Activated CD4-positive, alpha-beta memory T cell treated with anti-CD3 and anti-CD28 coated beads, Interleukin-2, amount 10 ng/mL, durations not matched to agents 7 days and 5 days (primary cell): Measurements from ENCODE around the gene H2BK1. TPM values are rescaled to one million over a fixed set of nuclear protein-coding genes. Genes with fewer than 3 reads are reported as not detected.

Source experiments
- CTCF ChIA-PET: fragments of 350-600 bp; sonication (Branson Sonifier 250); formaldehyde crosslinking; loops from one replicate; lab custom pipeline; 2021; ENCODE audit warnings: antibody characterized with exemption, inconsistent platforms; lab: Charles Lee
- POLR2A ChIA-PET: fragments of 350-600 bp; sonication (Branson Sonifier 250); formaldehyde crosslinking; loops from one replicate; lab custom pipeline; 2021; ENCODE audit warnings: antibody characterized with exemption; lab: Charles Lee
- DNase-seq: peaks from one replicate; pipeline ENCODE4 v3.0.0-alpha.2; 2020
- H3K27ac Mint-ChIP-seq: one replicate; pipeline ENCODE4 v1.8.0; 2021; ENCODE audit warnings: mild to moderate bottlenecking, mixed read lengths
- H3K27me3 Mint-ChIP-seq: one replicate; pipeline ENCODE4 v1.8.0; 2021; ENCODE audit warnings: mixed read lengths
- H3K36me3 Mint-ChIP-seq: one replicate; pipeline ENCODE4 v1.8.0; 2021; ENCODE audit warnings: low read depth, mixed read lengths
- H3K4me1 Mint-ChIP-seq: one replicate; pipeline ENCODE4 v1.8.0; 2021; ENCODE audit warnings: mixed read lengths
- H3K4me3 Mint-ChIP-seq: one replicate; pipeline ENCODE4 v1.8.0; 2021; ENCODE audit warnings: mild to moderate bottlenecking, mixed read lengths
- H3K9me3 Mint-ChIP-seq: one replicate; pipeline ENCODE4 v1.8.0; 2021; ENCODE audit warnings: mixed read lengths
- total RNA-seq, 2 experiments: library from RNA; stranded (reverse); gene quantifications; one replicate each; pipeline ENCODE4 v1.2.3, GENCODE V29; 2021

Gene H2BK1
- total RNA-seq, 2 experiments from 2014 or later, result not detected

DNA sequence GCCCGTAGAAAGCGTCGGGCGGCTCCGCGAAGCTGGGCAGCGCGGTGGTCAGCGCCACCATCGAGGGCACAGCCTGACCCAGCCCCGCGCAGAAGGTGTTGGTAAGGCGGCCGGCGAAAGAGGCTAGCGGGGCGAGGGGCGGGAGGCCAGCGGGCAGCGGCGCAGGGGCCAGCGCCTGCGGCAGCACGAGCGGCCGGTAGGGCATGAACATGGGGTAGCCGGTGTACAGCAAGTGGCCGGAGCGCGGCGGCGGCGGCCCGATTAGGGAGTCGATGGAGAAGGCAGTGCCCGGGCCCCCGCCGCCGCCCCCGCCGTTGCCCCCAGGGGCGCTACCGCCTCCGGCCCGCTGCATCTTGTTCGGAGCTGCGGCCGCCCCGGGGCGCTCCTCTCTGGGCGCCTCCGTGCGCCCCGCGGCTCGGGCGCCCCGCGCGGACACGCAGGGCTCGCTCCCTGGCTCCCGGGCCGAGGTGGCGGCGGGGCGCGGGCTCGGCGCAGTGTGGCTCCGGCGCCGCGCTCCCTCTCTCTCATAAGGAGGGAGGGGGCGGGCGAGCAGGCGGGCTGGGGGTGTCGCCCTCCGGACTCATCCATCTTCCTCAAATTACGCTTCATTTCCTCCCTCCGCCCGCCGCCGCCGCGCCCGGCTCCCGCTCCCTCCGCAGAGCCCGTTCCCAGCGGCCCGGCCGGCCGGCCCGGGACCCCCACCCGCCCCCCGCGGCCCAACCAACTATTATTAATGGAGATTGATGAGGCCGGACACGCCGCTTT is 42.9 kb downstream of the H2BK1 start, which contains the start of gene GBX1:
GBX1 (minus strand) TSS at position 498 of the 765 bp plus-strand sequence; CDS start at position 352, 146 bp downstream.
- Mint-ChIP-seq H3K27ac (no peak within 1 kb of the TSS), H3K4me3 (peak within 1 kb of the TSS; percentile 53), H3K9me3 (no peaks in the 10 kb centered on the region), H3K36me3 (no peaks in the 10 kb centered on the region), H3K4me1 (peaks cover 7% of the 10 kb centered on the region), H3K27me3 (peaks cover 36% of the 10 kb centered on the region)
- no peak for DNase-seq
- ChIA-PET CTCF (interaction anchor here (0.6 to 2.5 kb wide), 11 partner anchors 10 to 77 kb away, joined by 3 to 11 read pairs (median 3); partner anchors contain the start of gene ABCF2), POLR2A (no interaction called here)

DNA sequence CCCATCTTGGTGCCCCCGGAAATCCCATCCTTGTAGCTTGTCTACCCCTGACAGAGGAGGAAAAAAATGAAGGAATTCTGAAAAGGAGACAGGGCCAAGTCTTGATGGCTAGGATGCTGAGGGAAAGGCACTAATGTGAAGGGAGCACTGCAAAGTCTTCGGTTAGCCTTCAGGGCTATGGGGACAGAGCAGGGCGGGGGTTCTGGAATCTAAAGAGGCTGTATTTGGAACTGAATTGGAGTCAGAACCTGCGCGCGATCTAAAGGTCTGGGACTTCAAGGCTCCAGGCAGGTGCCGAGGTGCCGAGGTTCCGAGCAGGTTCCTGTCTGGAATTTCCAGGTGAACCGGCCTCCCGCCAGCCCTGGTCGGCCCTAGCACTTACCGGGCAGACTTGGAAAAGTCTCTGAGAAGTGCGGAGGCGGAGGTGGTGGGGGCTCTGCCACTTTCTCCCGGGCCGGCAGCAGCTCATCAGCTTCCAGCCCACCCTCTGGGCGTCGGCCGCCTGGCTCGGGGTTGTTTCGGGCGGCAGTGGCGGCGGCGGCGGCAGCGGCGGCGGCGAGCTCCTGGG is 43.6 kb downstream of the H2BK1 start:
- Mint-ChIP-seq H3K9me3 (no peaks in the 10 kb centered on the region), H3K36me3 (no peaks in the 10 kb centered on the region), H3K4me1 (peaks cover 7% of the 10 kb centered on the region), H3K4me3 (no peak overlapping the region), H3K27ac (no peak overlapping the region), H3K27me3 (peaks cover 31% of the 10 kb centered on the region)
- DNase-seq, result no peak
- POLR2A ChIA-PET, result no interaction called here
- CTCF ChIA-PET, result interaction anchor here (1.4 to 2.9 kb wide), 3 partner anchors 43 to 138 kb away, joined by 4 to 12 read pairs (median 11); no protein-coding TSS in a partner anchor

DNA sequence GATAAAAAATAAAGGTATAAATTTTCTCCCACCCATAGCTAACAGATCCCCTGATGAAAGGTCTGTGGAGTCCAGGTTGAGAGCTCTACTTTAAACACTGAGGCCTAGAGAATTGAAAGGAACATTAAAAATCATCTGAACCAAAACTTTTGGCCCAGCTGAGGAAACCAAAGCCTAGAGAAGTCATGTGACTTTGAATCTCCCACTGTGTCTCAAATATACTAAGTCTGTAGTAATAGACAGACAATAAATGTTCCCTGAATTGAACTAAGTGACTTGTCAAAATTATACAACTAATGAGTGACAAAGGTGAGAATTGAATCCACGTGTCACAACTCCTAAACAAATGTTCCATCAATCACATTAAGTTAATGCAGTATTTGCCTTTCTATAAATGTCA is 48.5 kb downstream of the H2BK1 start:
- H3K36me3 Mint-ChIP-seq, result no peaks in the 10 kb centered on the region
- no peak overlapping the region for H3K4me3 Mint-ChIP-seq
- no peak overlapping the region for H3K27ac Mint-ChIP-seq
- DNase-seq, result no peak
- POLR2A ChIA-PET, result no interaction called here
- H3K4me1 Mint-ChIP-seq, result peaks cover 1% of the 10 kb centered on the region
- no peaks in the 10 kb centered on the region for H3K9me3 Mint-ChIP-seq
- H3K27me3 Mint-ChIP-seq, result peaks cover 13% of the 10 kb centered on the region
- CTCF ChIA-PET, result interaction anchor here (1.5 kb wide), 1 partner anchor 10 kb away, joined by 3 read pairs; no protein-coding TSS in a partner anchor

Other genes starting within 250 kb of the H2BK1 start
- gene KCNH2, start 232.2 kb downstream of the H2BK1 start, total RNA-seq, result under 1 TPM; 0.15 to 0.38 TPM
- gene NOS3, start 219.5 kb downstream of the H2BK1 start, total RNA-seq, result 10 to 100 TPM; 27.7 to 30.2 TPM
- gene ATG9B, start 186.0 kb downstream of the H2BK1 start, total RNA-seq, result 1 to 10 TPM; 7.9 to 8.6 TPM
- 10 to 100 TPM; 51.2 to 53.3 TPM for gene ABCB8, start 182.0 kb downstream of the H2BK1 start, total RNA-seq
- 1 to 10 TPM; 5.5 to 6.2 TPM for gene ASIC3, start 162.0 kb downstream of the H2BK1 start, total RNA-seq
- gene CDK5, start 152.6 kb downstream of the H2BK1 start, total RNA-seq, result 10 to 100 TPM; 17.6 to 18.2 TPM
- gene SLC4A2, start 150.9 kb downstream of the H2BK1 start, total RNA-seq, result 100 to 1,000 TPM in 1 of 2 experiments, 10 to 100 TPM in 1; 94.6 to 109 TPM
- 10 to 100 TPM; 70.0 to 72.7 TPM for gene FASTK, start 129.7 kb downstream of the H2BK1 start, total RNA-seq
- 10 to 100 TPM; 80.3 to 81.1 TPM for gene TMUB1, start 127.0 kb downstream of the H2BK1 start, total RNA-seq
- 10 to 100 TPM; 30.1 to 31.5 TPM for gene AGAP3, start 124.0 kb downstream of the H2BK1 start, total RNA-seq
- not detected for gene GBX1, start 42.8 kb downstream of the H2BK1 start, total RNA-seq
- gene ASB10, start 23.2 kb downstream of the H2BK1 start, total RNA-seq, result not detected
- 10 to 100 TPM; 23.1 to 27.6 TPM for gene ABCF2, start 16.7 kb upstream of the H2BK1 start, total RNA-seq
- 10 to 100 TPM; 56.0 to 56.4 TPM for gene CHPF2, start 22.0 kb upstream of the H2BK1 start, total RNA-seq
- gene SMARCD3, start 38.2 kb upstream of the H2BK1 start, total RNA-seq, result 1 to 10 TPM; 1.5 to 2.7 TPM
- gene NUB1, start 131.3 kb upstream of the H2BK1 start, total RNA-seq, result 10 to 100 TPM; 62.1 to 67.3 TPM
- gene WDR86, start 199.6 kb upstream of the H2BK1 start, total RNA-seq, result 1 to 10 TPM in 1 of 2 experiments, under 1 TPM in 1; 0.50 to 1.1 TPM
- under 1 TPM in 1 of 2 experiments, not detected in 1; 0.35 TPM for gene CRYGN, start 229.7 kb upstream of the H2BK1 start, total RNA-seq